ENCODE measurements around the gene SKAP1. TPM values are rescaled to one million over a fixed set of nuclear protein-coding genes. Genes with fewer than 3 reads are reported as not detected.
A peak's percentile ranks its signal among the peaks of the same experiment; 100 is the strongest.

Gene SKAP1
- total RNA-seq (2014; rRNA removed; shearing (Covaris generic)): 1.3 and 6.8 TPM in 2 replicates

DNA sequence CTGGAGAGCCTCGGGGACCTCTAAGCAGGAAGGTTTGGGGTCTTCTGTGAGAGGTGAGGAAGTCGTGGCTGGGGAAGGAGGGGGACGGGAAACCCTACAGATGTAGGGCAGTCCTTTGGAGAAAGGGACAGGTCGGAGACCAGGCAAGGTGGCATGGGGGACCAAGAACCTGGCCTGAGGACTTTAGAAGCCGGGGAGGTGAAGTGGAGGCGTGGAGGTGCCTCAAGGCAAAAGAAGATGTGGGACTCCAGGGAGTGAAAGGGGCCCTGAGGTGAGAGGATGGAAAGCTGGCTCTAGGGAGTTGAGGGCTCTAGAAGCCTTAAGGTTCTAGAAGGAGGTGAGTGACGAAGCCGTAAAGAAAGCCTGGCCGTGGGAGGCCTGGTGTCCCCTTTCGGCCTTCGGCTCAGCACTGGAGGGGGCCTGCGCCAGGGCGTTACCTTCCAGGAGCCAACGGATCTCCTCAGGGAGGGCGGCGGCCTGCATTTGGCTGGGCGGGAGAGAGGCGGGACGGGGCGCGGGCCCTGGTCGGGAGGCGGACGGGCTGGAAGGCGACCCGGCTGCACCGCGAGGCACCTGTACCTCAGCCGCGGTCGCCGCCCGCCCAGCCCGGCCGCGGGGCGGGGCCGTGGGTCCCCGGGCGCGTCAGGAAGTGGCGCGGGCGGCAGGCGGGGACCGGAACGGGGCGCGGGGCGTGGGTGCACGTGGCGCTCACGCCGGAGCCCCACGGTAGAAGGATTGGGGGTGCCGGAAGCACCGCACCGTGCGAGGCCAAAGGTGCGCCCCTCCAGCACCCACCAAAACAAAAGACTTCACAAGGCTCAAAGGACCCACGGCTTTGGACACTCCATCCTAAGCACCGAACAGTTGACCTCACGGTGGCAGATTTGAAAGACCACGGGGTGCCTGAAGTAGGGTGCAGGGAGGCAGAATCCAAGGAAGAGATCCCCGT lies at the start of gene SKAP1:
SKAP1 (minus strand) TSS at position 577 of the 949 bp plus-strand sequence.
- Histone ChIP-seq H3K36me3 (no peaks in the 10 kb centered on the region), H3K4me3 (no peak within 1 kb of the TSS), H3K4me1 (replicated peaks) (no peaks in the 10 kb centered on the region), H3K9me3 (replicated peaks) (no peaks in the 10 kb centered on the region), H3K27ac (no peak within 1 kb of the TSS), H3K27me3 (replicated peaks) (peaks cover 78% of the 10 kb centered on the region)
- no peak for DNase-seq (ENCODE audit: low read depth in 1 of 2, low spot score in 2 of 2)

DNA sequence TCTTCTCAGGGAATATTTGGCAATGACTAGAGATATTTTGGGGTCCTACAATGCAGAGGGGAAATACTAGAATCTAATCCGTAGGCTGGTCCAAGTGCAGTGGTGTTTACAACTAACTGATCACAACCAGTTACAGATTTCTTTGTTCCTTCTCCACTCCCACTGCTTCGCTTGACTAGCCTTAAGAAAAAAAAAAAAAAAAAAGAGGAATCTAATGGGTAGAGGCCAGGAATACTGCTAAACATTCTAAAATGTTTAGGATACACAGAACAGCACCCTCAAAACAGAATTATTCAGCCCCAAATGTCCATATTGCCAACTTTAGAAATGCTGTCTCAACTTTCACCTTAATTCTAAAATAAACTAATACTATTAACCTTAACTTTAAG lies 49.0 kb upstream of the SKAP1 start:
- no peak for DNase-seq (ENCODE audit: low read depth in 1 of 2, low spot score in 2 of 2)
- no peaks in the 10 kb centered on the region for H3K36me3 ChIP-seq
- H3K27ac ChIP-seq: no peak overlapping the region
- H3K9me3 ChIP-seq (replicated peaks): no peaks in the 10 kb centered on the region
- no peaks in the 10 kb centered on the region for H3K27me3 ChIP-seq (replicated peaks)
- H3K4me3 ChIP-seq: no peak overlapping the region
- peaks cover 23% of the 10 kb centered on the region for H3K4me1 ChIP-seq (replicated peaks)

DNA sequence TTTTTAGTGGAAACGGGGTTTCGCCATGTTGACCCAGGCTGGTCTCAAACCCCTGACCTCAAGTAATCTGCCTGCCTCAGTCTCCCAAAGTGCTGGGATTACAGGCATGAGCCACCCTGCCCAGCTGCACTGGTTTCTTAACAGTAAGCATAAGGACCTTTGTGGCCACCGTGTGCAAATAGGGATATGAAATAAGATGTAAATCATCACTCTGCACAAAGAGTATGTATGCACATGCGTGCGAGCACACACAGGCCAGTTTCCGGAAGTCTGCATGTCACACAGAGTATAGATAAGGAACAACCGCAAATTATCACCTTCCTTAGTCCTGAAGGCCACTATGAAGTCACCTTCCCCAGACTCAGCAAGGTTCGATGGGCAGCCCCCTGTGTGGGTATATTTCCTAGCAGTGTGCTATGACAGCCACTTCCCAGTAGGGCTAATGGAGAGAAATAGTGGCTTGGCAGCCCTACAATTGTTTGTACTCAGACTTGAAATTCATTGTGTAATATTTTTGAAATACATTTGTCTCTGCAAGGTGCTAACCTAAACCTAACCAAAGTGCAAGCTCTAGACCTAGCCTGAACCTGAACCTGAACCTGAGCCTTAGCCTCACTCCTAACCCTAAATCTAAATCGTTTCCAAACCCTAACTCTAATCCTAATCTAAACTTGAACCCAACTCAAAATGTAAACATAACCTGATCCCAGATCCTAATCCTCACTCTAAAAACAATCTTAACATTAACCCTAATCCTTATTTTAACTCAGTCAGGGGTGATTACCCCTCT lies 48.4 kb upstream of the SKAP1 start:
- Histone ChIP-seq H3K27me3 (replicated peaks) (no peaks in the 10 kb centered on the region), H3K4me1 (replicated peaks) (peaks cover 18% of the 10 kb centered on the region), H3K27ac (no peak overlapping the region), H3K4me3 (no peak overlapping the region), H3K36me3 (no peaks in the 10 kb centered on the region), H3K9me3 (replicated peaks) (no peaks in the 10 kb centered on the region)
- DNase-seq (ENCODE audit: low read depth in 1 of 2, low spot score in 2 of 2): no peak

DNA sequence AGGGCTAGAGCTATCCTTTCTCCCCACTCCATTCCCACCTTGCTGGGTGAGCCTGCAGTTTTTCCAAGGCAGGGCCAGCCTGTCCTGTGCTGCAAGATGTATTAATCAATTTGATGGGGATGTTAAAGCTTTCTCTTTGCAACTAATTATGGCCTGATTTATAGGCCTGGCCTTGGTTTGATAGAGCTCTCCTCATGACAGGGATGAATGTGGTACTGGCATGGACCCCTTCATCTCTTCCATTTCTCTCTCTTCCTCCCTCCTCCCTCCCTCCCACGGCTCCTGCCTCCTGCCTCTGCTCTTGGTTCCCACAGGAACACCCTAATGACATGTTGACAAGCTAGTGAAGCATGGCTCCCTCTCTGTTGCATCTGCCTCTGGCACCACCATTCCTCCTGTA lies 47.2 kb upstream of the SKAP1 start:
- no peak overlapping the region for H3K27ac ChIP-seq
- H3K9me3 ChIP-seq (replicated peaks): no peaks in the 10 kb centered on the region
- H3K4me3 ChIP-seq: no peak overlapping the region
- no peak for DNase-seq (ENCODE audit: low read depth in 1 of 2, low spot score in 2 of 2)
- H3K27me3 ChIP-seq (replicated peaks): no peaks in the 10 kb centered on the region
- no peaks in the 10 kb centered on the region for H3K36me3 ChIP-seq
- peaks cover 18% of the 10 kb centered on the region for H3K4me1 ChIP-seq (replicated peaks)

DNA sequence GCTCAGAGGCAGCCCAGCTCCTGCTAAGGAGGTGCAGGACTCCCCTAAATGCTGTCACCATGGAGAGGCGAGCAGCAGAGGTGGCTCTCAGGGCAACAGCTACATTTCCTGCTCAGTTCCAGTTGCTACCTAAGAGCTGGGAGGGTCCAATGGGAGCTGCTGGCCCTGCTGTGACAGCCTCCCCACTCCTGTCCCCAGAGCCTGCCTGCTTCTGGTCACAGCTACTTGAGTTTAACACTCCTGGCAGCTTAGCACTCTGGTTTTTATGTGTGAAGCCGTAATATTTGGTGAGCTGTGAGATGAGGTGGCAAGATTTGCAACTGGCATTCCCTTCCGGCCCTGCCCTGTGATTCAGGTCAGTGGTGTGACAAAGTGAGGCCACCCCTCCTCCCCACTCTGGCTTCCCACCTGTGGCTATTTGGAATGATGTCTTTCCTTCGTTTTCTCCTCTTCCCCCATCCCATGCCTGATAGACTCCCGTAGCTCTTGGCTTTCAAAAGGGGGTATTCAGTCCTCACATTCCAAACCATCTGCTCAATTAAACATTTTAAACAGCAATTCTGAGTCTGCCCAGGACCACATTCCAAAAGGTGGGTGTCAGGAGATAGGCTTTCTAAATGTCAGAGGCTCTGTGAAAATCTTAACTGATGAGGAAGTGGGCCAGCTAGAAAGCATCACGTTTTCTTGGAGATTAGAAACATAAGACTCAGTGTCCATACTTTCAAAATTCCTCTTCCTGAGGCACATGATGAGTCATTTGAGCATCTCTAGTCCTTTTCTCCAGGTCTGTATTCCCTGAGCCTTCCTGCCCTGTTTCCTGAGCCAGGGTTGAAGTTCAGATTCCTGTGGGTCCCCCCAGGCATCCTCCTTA lies 42.6 kb upstream of the SKAP1 start:
- Histone ChIP-seq H3K4me1 (replicated peaks) (peaks cover 13% of the 10 kb centered on the region), H3K9me3 (replicated peaks) (no peaks in the 10 kb centered on the region), H3K36me3 (no peaks in the 10 kb centered on the region), H3K27ac (peak overlapping the region; percentile 32), H3K27me3 (replicated peaks) (no peaks in the 10 kb centered on the region), H3K4me3 (no peak overlapping the region)
- DNase-seq (ENCODE audit: low read depth in 1 of 2, low spot score in 2 of 2): peak in 1 of 2 experiments; percentile 53

DNA sequence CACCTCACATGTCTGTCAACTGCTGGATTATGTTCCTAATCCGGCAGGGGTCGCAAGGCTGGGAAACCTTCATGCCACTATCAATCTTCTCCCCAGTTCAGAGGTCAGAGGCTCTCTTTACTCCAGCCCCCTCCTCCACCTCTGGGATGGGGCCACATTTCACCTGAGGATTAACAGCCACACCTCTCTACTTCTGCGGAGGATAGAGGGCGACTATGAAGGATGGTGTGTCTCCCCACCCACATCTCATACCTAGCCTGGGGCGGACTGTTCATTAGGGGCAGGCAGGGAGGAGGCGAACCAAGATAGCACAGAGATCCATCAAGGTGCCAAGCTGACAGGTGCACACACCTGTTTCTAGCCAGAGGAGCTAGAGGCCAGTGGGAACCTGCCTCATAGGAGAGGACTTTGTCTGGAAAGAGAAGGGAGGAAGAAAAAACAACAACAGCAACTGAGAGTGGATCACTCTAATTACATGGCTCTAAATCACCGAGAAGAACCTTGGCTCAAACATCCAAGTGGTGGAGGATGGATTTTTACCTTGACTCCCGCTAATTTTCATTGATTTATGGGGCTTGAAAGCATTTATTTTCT lies 41.9 kb upstream of the SKAP1 start:
- no peaks in the 10 kb centered on the region for H3K9me3 ChIP-seq (replicated peaks)
- no peak for DNase-seq (ENCODE audit: low read depth in 1 of 2, low spot score in 2 of 2)
- H3K27ac ChIP-seq: no peak overlapping the region
- no peak overlapping the region for H3K4me3 ChIP-seq
- no peaks in the 10 kb centered on the region for H3K27me3 ChIP-seq (replicated peaks)
- peaks cover 13% of the 10 kb centered on the region for H3K4me1 ChIP-seq (replicated peaks)
- no peaks in the 10 kb centered on the region for H3K36me3 ChIP-seq

DNA sequence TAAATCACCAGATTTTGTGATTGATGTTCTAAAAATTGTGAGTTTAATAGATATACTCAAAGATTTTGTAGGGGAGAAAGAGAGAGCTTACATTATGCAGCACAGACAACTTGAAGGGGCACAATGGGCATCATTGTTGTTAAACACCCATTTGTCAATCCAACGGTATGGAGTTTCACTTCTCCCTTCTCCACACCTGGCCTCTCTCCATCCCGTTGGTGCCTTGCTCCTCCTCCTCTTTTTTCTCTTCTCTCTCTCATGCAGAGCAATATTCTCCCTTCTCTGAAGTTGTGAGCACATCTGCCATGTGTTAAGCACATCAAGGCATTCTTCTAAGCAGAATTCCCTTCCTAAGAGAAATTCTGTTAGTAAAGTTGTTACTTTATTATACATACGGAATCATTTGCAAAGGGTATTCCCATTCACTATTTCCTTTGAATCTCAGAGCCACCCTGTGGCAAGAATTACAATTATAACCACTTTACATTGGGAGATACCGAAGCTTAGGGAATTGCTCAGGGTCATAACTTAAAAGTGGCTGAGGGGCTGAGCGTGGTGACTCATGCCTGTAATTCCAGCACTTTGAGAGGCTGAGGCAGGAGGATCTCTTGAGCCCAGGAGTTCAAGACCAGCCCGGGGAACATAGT lies 40.5 kb upstream of the SKAP1 start:
- Histone ChIP-seq H3K9me3 (replicated peaks) (no peaks in the 10 kb centered on the region), H3K4me1 (replicated peaks) (peaks cover 13% of the 10 kb centered on the region), H3K27ac (no peak overlapping the region), H3K36me3 (no peaks in the 10 kb centered on the region), H3K4me3 (no peak overlapping the region), H3K27me3 (replicated peaks) (no peaks in the 10 kb centered on the region)
- DNase-seq (ENCODE audit: low read depth in 1 of 2, low spot score in 2 of 2): peak in 1 of 2 experiments; percentile 39

DNA sequence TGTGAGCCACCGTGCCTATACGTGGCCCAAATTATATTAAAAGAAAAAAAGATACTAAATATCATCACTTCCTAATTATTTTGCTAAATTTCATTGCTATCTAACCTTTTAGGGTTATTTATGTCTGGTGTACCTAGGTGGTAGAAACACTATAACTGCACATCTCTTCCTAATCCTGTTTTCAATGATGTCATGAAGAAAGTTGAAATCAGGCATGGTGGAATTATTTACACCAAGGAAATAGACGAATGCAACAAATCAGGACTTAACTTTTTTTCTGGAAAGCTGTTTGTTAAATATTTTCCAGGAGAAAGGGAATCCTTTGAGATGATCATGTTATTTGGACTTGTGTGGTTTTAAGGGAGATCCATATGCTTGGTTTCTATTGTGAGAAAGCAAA lies 39.2 kb upstream of the SKAP1 start:
- no peaks in the 10 kb centered on the region for H3K27me3 ChIP-seq (replicated peaks)
- H3K27ac ChIP-seq: no peak overlapping the region
- no peaks in the 10 kb centered on the region for H3K9me3 ChIP-seq (replicated peaks)
- no peak for DNase-seq (ENCODE audit: low read depth in 1 of 2, low spot score in 2 of 2)
- no peaks in the 10 kb centered on the region for H3K36me3 ChIP-seq
- peaks cover 13% of the 10 kb centered on the region for H3K4me1 ChIP-seq (replicated peaks)
- H3K4me3 ChIP-seq: no peak overlapping the region

DNA sequence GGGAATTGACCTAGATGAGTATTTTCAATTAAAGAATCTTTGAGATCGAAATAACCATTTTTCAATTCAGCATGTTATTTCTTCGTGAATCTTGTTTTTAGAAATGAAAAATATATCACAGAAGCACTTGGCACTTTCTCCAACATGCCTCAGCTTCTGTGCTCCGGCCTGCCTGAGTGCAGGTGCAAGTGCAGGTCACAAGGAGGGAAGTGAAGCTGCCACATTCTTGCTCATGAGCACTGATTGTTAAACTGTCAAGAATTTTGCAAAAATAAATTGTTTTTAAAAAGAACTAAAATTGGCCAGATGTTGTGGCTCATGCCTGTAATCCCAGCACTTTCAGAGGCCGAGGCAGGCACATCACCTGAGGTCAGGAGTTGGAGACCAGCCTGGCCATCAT lies 38.3 kb upstream of the SKAP1 start:
- Histone ChIP-seq H3K4me1 (replicated peaks) (peaks cover 12% of the 10 kb centered on the region), H3K27ac (no peak overlapping the region), H3K27me3 (replicated peaks) (no peaks in the 10 kb centered on the region; the same call in 1 of the 2 replicates), H3K9me3 (replicated peaks) (no peaks in the 10 kb centered on the region), H3K4me3 (no peak overlapping the region), H3K36me3 (no peaks in the 10 kb centered on the region)
- no peak for DNase-seq (ENCODE audit: low read depth in 1 of 2, low spot score in 2 of 2)

DNA sequence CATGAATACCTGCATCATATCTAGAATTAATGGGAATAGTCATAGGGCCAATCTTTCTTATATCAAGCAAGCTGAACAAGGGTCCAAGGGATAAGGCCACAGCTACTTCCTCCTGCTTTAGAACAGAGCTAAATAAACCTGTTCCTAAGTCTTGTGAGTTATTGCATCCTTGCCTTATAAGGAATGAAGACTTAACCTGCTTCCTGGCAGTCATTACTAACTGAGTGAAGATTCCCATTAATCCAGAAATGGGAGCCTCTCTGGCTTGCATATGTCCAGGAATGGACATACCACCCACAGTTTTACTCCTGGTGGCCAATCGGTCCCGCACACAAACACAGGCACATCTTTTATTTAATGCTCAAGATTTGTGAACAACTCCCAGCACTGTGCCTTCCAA lies 35.9 kb upstream of the SKAP1 start:
- H3K36me3 ChIP-seq: no peaks in the 10 kb centered on the region
- H3K27me3 ChIP-seq (replicated peaks): no peaks in the 10 kb centered on the region; the same call in 1 of the 2 replicates
- no peaks in the 10 kb centered on the region for H3K9me3 ChIP-seq (replicated peaks)
- no peak overlapping the region for H3K4me3 ChIP-seq
- H3K4me1 ChIP-seq (replicated peaks): no peaks in the 10 kb centered on the region
- DNase-seq (ENCODE audit: low read depth in 1 of 2, low spot score in 2 of 2): no peak
- H3K27ac ChIP-seq: no peak overlapping the region

DNA sequence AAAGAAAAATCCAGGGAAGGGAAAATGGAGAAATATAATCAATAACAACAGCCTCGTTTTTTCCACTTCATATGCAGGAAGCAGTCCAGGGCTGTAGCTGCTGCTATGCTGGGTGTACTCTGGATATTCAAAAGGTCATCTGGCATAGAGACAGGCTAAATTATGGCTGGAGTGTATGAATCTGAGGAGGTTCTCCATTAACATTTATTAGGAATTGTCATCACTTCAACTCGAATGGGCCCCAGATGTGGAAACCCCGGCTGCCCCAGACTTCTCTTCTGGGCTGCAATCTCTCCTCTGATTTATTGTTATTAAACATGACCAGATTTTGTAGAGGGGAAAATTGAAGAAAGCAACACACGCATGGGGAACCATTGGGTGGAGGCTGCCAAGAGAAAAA lies 33.5 kb upstream of the SKAP1 start:
- Histone ChIP-seq H3K4me1 (replicated peaks) (no peaks in the 10 kb centered on the region), H3K9me3 (replicated peaks) (no peaks in the 10 kb centered on the region), H3K27ac (no peak overlapping the region), H3K36me3 (no peaks in the 10 kb centered on the region), H3K4me3 (no peak overlapping the region), H3K27me3 (replicated peaks) (peaks cover 9% of the 10 kb centered on the region)
- no peak for DNase-seq (ENCODE audit: low read depth in 1 of 2, low spot score in 2 of 2)

DNA sequence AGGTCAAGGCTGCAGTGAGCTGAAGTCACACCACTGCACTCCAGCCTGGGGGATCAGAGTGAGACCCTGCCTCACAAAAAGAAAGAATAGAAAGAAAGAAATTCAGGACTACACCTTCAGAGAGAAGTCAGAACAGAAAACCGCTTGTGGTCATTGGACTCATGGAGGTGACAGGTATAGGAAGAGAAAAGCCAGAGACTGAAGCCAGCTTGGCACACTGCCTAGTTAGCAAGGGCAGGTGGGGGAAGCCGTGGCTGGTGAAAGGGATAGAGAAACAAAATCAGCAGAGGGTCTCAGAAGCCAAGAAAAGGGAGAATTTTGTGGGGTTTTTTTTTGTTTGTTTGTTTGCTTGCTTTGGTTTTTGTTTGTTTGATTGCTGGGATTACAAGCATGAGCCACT lies 32.9 kb upstream of the SKAP1 start:
- Histone ChIP-seq H3K4me1 (replicated peaks) (no peaks in the 10 kb centered on the region), H3K9me3 (replicated peaks) (no peaks in the 10 kb centered on the region), H3K27me3 (replicated peaks) (peaks cover 9% of the 10 kb centered on the region), H3K27ac (no peak overlapping the region), H3K36me3 (no peaks in the 10 kb centered on the region), H3K4me3 (no peak overlapping the region)
- DNase-seq (ENCODE audit: low read depth in 1 of 2, low spot score in 2 of 2): no peak

DNA sequence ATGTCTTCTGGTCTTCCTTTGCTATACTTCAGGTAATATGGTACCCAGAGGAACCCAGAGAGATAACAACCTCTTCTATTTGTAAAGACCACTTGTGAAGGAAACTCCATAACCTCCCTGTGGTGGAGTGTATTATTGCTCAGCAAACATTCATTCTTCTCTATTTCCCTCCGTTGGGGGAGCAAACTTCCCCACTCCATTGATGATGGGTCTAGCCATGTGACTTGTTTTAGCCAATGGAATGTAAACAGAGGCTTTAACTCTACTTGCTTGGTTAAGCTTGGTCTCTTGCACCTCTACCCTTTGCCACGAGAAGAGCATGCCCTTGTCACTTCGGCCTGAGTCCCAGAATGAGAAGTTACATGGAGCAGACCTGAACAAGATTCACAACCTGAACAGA lies 30.0 kb upstream of the SKAP1 start:
- no peak for DNase-seq (ENCODE audit: low read depth in 1 of 2, low spot score in 2 of 2)
- Histone ChIP-seq H3K4me3 (no peak overlapping the region), H3K9me3 (replicated peaks) (no peaks in the 10 kb centered on the region), H3K27ac (no peak overlapping the region), H3K27me3 (replicated peaks) (peaks cover 14% of the 10 kb centered on the region), H3K4me1 (replicated peaks) (no peaks in the 10 kb centered on the region), H3K36me3 (no peaks in the 10 kb centered on the region)

Data from SJSA1 (cell line).